T-helper 1 cell treated with Interleukin-12 subunit alpha and Interleukin-12 subunit beta and Interleukin-4 antibody, amounts not matched to agents 30 μg/mL and 1 μg/mL, for 36 hours (primary cell): ENCODE data around the gene ATG14.
A peak's percentile ranks its signal among the peaks of the same experiment; 100 is the strongest.
"Not testable (repeated sequence)": the region's sequence is repeated elsewhere in the genome, so short reads cannot be mapped to it uniquely, and the experiment has no call there.

Experiments
- H3K27ac Mint-ChIP-seq: one replicate; pipeline ENCODE4 v1.8.0; 2021; ENCODE audit warnings: mild to moderate bottlenecking, mixed read lengths
- H3K27me3 Mint-ChIP-seq: one replicate; pipeline ENCODE4 v1.8.0; 2021; ENCODE audit warnings: low read depth, mixed read lengths
- H3K36me3 Mint-ChIP-seq: one replicate; pipeline ENCODE4 v1.8.0; 2021; ENCODE audit warnings: low read depth, mixed read lengths
- H3K4me1 Mint-ChIP-seq: one replicate; pipeline ENCODE4 v1.8.0; 2021; ENCODE audit warnings: low read depth, mixed read lengths
- H3K4me3 Mint-ChIP-seq: one replicate; pipeline ENCODE4 v1.8.0; 2021; ENCODE audit warnings: mild to moderate bottlenecking, moderate library complexity, mixed read lengths
- H3K9me3 Mint-ChIP-seq: one replicate; pipeline ENCODE4 v1.8.0; 2021; ENCODE audit warnings: mixed read lengths

Gene ATG14

DNA sequence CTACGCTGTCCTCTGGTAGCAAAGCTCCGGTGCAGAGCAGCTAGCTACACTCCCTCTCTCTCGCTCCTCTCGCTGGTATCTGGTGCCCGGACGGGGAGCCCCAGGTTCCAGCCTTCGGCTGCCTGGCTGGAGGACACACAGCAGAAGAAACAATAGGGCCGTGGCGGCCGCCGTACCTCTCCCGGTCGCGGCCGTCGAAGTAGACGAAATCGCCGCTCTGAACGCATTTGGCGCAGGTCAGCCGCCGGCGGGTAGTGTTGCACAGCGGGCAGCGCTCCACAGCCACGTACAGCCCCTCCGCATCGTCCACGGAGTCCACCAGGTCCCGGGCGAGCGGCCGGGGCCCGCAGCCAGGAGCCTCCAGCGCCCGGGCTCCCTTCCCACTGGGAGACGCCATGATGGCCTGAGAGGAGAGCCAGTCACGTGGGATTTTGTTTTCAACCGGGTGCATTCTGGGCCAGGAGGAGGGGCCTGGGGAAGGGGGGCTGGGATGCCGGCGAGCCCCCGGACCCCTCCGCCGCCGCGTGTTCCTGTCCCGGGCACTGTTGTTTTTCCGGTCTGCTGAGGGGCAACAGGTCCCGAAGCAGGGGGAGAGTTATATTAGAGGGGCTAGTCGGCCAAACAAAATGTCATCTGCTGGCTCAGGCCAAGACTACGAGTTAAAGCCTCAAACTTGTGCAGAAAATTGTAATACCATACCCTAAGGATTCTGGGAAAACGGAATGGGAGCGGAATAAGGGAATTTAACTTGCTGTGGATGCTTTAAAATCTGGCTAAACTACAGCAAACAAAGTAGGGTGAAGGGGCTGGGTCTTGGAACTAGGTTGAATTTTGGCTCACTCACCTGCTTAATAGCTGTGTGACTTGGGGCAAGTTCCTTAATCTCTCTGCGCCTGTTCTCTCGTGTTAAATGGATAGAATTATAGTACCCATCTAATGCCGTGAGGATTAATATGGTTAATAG is at the start of gene ATG14:
Gene ATG14, minus strand, starts transcription at position 405 of the 964 bp plus-strand sequence. Its CDS starts 8 bp downstream, at position 397.
- Mint-ChIP-seq H3K27me3 (no peaks in the 10 kb centered on the region), H3K9me3 (no peaks in the 10 kb centered on the region), H3K27ac (peak within 1 kb of the TSS; percentile 87), H3K36me3 (no peaks in the 10 kb centered on the region), H3K4me3 (peak within 1 kb of the TSS; percentile 87), H3K4me1 (peaks cover 24% of the 10 kb centered on the region)

DNA sequence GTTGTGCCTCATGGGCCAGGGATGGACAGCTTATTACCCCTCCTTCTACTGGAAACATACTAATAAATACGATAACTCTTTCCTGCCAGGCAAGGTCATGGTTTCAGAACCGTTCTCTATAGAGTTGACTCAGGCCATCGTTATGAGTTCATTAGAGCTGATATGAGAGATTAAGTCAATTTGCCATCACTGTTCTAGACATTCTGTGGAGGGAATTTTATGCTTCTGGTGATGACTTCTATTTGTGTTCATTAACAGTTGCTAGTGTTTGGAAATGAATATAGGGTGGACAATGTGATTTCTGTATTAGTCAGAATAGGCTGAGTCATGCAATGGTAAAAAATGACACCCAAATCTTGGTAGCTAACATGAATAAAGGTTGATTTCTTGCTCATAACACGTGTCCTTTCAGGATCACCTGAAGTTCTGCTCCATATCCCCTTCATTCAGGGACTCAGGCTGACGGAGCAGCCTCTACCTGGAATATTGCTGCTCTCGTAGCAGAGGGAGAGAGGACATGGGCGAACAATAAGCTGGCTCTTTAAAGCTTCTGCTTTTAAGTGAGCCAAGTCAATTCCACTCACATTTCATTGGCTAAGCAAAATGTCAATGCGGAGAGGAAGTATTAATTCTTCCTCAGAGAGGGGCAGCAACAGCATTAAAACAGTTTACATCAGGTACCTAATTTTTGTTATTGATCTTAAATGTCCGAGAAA is 47.3 kb upstream of the ATG14 start:
- no peaks in the 10 kb centered on the region for H3K4me1 Mint-ChIP-seq
- H3K36me3 Mint-ChIP-seq, result no peaks in the 10 kb centered on the region
- no peak overlapping the region for H3K27ac Mint-ChIP-seq
- no peaks in the 10 kb centered on the region for H3K9me3 Mint-ChIP-seq
- H3K27me3 Mint-ChIP-seq, result no peaks in the 10 kb centered on the region
- no peak overlapping the region for H3K4me3 Mint-ChIP-seq

DNA sequence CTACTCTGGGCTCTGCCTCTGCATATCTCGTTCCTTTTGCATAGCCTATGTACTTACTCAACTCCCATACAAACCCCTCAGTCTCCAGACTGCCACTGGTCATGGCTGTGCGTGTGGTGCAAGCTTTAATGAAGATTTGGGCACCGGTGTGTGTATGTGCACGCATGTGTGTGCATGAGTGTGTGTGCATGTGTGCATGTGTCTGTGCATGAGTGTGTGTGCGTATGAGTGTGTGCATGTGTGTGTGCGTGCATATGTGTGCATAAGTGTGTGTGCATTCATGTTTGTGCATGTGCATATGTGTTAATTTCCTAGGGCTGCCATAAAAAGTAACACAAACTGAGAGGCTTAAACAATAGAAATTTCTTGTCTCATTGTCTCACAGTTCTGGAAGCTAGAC is 45.9 kb upstream of the ATG14 start:
- Mint-ChIP-seq H3K4me1 (no peaks in the 10 kb centered on the region), H3K36me3 (no peaks in the 10 kb centered on the region), H3K27me3 (no peaks in the 10 kb centered on the region), H3K4me3 (no peak overlapping the region), H3K27ac (no peak overlapping the region), H3K9me3 (no peaks in the 10 kb centered on the region)

- H3K9me3 Mint-ChIP-seq, H3K27me3 Mint-ChIP-seq, H3K4me1 Mint-ChIP-seq, H3K36me3 Mint-ChIP-seq, H3K27ac Mint-ChIP-seq, H3K4me3 Mint-ChIP-seq: not testable (repeated sequence)
These were observed 44.8 kb upstream of the ATG14 start for GRCh38 chr14:55456411-55456810.

GRCh38 chr14:55454264-55455002 is 42.8 kb upstream of the ATG14 start:
- Mint-ChIP-seq H3K27me3 (no peaks in the 10 kb centered on the region), H3K27ac (no peak overlapping the region), H3K4me3 (no peak overlapping the region), H3K4me1 (no peaks in the 10 kb centered on the region), H3K36me3 (no peaks in the 10 kb centered on the region), H3K9me3 (no peaks in the 10 kb centered on the region)

DNA sequence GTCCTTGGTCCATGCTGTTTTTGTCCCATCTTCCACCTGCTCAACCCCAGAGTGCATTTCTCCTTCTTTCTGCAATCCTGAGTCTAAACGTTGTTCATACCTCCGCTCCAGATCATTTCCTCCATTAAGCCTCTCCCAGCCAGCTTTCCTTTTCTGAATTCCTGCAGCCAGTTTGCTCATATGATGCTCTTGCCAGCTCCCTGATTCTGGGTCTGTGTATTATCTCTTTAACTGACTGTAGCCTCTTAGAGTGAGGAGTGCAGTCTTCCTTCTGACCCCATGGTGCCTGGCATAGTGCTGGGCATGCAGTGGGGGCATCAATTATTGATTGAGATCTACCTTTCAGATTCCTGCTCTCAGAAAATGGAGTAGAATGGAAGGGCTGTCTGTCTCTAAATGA is 40.3 kb upstream of the ATG14 start:
- Mint-ChIP-seq H3K9me3 (no peaks in the 10 kb centered on the region), H3K4me1 (no peaks in the 10 kb centered on the region), H3K27me3 (no peaks in the 10 kb centered on the region), H3K27ac (no peak overlapping the region), H3K4me3 (no peak overlapping the region), H3K36me3 (no peaks in the 10 kb centered on the region)

- Mint-ChIP-seq H3K4me3 (no peak overlapping the region), H3K27me3 (no peaks in the 10 kb centered on the region), H3K36me3 (no peaks in the 10 kb centered on the region), H3K9me3 (no peaks in the 10 kb centered on the region), H3K4me1 (no peaks in the 10 kb centered on the region), H3K27ac (no peak overlapping the region)
These were observed 39.8 kb upstream of the ATG14 start for GRCh38 chr14:55451398-55451797.

DNA sequence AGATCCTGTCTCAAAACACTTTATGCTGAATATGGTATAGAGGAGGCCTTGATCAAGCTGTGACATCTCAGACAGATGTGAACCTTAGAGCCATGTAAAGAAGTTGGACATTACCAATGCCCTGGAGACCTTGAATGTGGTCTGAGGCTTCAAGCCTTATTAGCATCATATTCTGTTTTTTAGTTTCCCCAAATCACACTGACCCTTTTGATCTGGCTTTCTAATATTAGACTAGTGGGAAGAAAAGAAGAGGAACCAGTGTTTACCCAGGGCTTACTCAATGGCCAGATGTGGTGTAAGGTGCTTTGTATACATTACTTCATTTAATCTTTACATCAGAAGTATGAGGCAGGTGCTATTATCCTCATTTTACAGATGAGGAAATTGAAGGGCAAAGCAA is 39.4 kb upstream of the ATG14 start:
- H3K4me3 Mint-ChIP-seq, result no peak overlapping the region
- no peaks in the 10 kb centered on the region for H3K9me3 Mint-ChIP-seq
- H3K36me3 Mint-ChIP-seq, result no peaks in the 10 kb centered on the region
- H3K27ac Mint-ChIP-seq, result no peak overlapping the region
- no peaks in the 10 kb centered on the region for H3K4me1 Mint-ChIP-seq
- no peaks in the 10 kb centered on the region for H3K27me3 Mint-ChIP-seq

DNA sequence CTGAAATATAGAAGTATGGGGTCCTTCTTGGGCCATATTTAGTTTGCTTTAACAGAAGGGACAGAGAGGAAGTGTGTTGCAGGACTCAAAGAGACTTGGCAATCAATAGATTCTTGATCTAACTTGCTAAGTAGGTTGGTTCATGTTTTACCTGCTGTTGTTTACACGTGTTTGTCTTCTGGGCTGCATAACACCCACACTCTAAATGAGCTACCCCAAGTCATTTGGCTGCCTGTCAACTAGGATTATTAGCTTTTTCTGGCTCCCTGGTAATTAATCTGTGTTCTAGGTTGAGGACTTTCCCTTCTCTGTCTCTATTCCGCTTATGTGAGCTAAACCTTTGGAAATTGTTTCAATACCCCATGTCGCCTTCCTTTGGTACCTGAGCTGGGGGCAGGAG is 38.9 kb upstream of the ATG14 start:
- no peaks in the 10 kb centered on the region for H3K36me3 Mint-ChIP-seq
- H3K4me1 Mint-ChIP-seq, result no peaks in the 10 kb centered on the region
- no peak overlapping the region for H3K4me3 Mint-ChIP-seq
- H3K9me3 Mint-ChIP-seq, result no peaks in the 10 kb centered on the region
- H3K27ac Mint-ChIP-seq, result no peak overlapping the region
- H3K27me3 Mint-ChIP-seq, result no peaks in the 10 kb centered on the region

DNA sequence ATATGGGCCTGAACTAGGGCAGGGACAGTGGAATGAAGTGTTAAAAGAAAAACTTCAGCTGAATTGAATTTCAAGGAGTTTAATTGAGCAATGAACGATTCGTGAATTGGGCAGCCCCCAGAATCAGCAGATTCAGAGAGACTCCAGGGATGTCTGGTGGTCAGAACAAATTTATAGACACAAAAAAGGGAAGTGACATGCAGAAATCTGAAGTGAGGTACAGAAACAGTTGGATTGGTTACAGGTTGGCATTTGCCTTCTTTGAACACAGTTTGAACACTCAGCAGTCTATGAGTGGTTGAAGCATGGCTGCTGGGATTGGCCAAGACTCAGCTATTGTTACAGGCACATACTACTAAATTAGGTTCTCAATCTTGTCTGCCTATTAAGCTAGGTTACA is 38.5 kb upstream of the ATG14 start:
- H3K9me3 Mint-ChIP-seq, result no peaks in the 10 kb centered on the region
- H3K36me3 Mint-ChIP-seq, result no peaks in the 10 kb centered on the region
- no peaks in the 10 kb centered on the region for H3K4me1 Mint-ChIP-seq
- H3K4me3 Mint-ChIP-seq, result no peak overlapping the region
- no peaks in the 10 kb centered on the region for H3K27me3 Mint-ChIP-seq
- no peak overlapping the region for H3K27ac Mint-ChIP-seq

GRCh38 chr14:55449116-55449515 is 37.5 kb upstream of the ATG14 start:
- no peaks in the 10 kb centered on the region for H3K4me1 Mint-ChIP-seq
- no peaks in the 10 kb centered on the region for H3K36me3 Mint-ChIP-seq
- H3K4me3 Mint-ChIP-seq, result no peak overlapping the region
- no peaks in the 10 kb centered on the region for H3K9me3 Mint-ChIP-seq
- no peaks in the 10 kb centered on the region for H3K27me3 Mint-ChIP-seq
- no peak overlapping the region for H3K27ac Mint-ChIP-seq

DNA sequence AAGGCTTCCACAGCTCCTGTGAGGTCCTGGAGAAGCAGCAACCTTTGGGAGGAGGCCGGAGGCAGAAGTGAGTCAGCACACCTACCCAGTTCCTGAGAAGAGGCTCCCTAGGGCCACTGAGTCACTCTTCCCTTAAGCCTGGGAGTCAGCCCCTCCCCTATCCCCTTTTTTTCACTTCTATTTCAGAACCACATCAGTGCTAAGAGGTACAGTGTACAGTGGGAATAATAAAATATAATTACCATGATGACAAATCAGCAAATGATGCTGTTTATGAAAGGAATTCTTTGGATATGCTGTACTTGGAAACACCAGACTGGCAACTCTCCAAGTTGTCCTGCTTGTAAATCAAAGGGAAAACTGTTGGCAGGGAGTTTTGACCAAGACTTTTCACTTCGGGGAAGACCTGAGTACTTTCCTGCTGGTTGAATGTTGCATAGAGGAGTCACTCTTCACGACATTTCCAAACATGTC is 36.5 kb upstream of the ATG14 start:
- Mint-ChIP-seq H3K9me3 (no peaks in the 10 kb centered on the region), H3K27me3 (no peaks in the 10 kb centered on the region), H3K27ac (no peak overlapping the region), H3K4me3 (no peak overlapping the region), H3K4me1 (no peaks in the 10 kb centered on the region), H3K36me3 (no peaks in the 10 kb centered on the region)

GRCh38 chr14:55446833-55447232 is 35.2 kb upstream of the ATG14 start:
- Mint-ChIP-seq H3K9me3 (no peaks in the 10 kb centered on the region), H3K4me3 (no peak overlapping the region), H3K27ac (no peak overlapping the region), H3K4me1 (no peaks in the 10 kb centered on the region), H3K36me3 (no peaks in the 10 kb centered on the region), H3K27me3 (no peaks in the 10 kb centered on the region)

DNA sequence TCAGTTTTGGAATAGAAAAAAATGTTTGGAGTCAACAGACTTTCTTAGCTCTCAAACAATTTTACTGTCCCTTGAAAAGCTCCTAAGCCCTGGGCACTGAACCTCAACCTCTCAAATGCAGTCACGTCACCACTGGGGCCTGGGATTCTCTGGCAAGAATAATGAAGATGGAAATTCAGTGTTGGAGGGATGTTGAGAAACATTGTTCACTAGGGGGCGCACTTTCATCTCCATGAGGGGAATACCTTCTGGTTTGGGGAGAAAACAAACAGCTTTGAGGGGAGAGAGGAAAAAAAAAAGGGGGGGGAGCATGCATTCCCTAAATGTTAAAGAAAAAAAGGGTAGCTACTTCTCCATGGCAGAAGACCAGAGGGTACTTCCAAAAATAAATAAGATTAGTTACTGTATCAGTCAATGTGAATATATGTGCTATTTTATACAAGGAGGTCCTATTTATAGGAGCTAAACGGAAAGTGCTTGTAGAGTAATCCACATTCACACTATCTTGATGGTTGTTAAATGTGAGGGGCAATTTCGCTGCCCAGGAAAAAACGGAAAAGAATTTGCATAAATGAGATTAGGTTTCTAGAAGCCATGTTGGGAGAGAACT is 34.6 kb upstream of the ATG14 start:
- H3K36me3 Mint-ChIP-seq, result no peaks in the 10 kb centered on the region
- no peak overlapping the region for H3K27ac Mint-ChIP-seq
- H3K9me3 Mint-ChIP-seq, result no peaks in the 10 kb centered on the region
- no peak overlapping the region for H3K4me3 Mint-ChIP-seq
- H3K4me1 Mint-ChIP-seq, result no peaks in the 10 kb centered on the region
- no peaks in the 10 kb centered on the region for H3K27me3 Mint-ChIP-seq
